Keratinocyte (primary cell): Measurements from ENCODE around the gene MBNL3. TPM values are rescaled to one million over a fixed set of nuclear protein-coding genes. Genes with fewer than 3 reads are reported as not detected.

Experiments
- DNase-seq: peaks from one replicate; pipeline ENCODE4 v3.0.0-alpha.2; 2011; ENCODE audit warnings: low read depth, missing footprints, low spot score
- FAIRE-seq: peaks from 2 replicates; lab custom pipeline; 2011; peaks lifted over from hg19 to GRCh38; lab: Jason Lieb, UNC
- H2AFZ ChIP-seq: 2 replicates; pipeline ENCODE4 v1.6.0; 2012; ENCODE audit warnings: low read length, control low read depth, inconsistent platforms; ENCODE audit not compliant: control insufficient read depth
- H3K27ac ChIP-seq: 2 replicates; pipeline ENCODE4 v1.5.1; 2011; ENCODE audit warnings: low read length; ENCODE audit not compliant: control insufficient read depth, insufficient read depth
- H3K27me3 ChIP-seq: 3 replicates; pipeline ENCODE4 v1.6.0; 2011; ENCODE audit warnings: low read length; ENCODE audit not compliant: control insufficient read depth, insufficient read depth; ENCODE audit errors: extremely low read depth
- H3K36me3 ChIP-seq, 2 experiments: 2 replicates in 1 of 2; 3 replicates in 1 of 2; pipeline ENCODE4 v1.5.1; 2011; ENCODE audit warnings: low read length in 2 of 2, mild to moderate bottlenecking in 1 of 2; ENCODE audit not compliant: control insufficient read depth in 2 of 2, insufficient read depth in 2 of 2; ENCODE audit errors: extremely low read depth in 1 of 2
- H3K4me1 ChIP-seq: 3 replicates; pipeline ENCODE4 v1.5.1; 2011; ENCODE audit warnings: low read length; ENCODE audit not compliant: control insufficient read depth, insufficient read depth; ENCODE audit errors: extremely low read depth
- H3K4me2 ChIP-seq: 3 replicates; pipeline ENCODE4 v1.6.0; 2011; ENCODE audit warnings: low read depth, low read length; ENCODE audit not compliant: control insufficient read depth, insufficient read depth; ENCODE audit errors: extremely low read depth
- H3K4me3 ChIP-seq, 3 experiments: fragments of 200-600 bp in 1 of 3; sonication (generic) in 1 of 3; 2 replicates in 2 of 3; 3 replicates in 1 of 3; pipeline ENCODE4 v1.5.1; 2011 to 2016; ENCODE audit warnings: low read length in 3 of 3, mild to moderate bottlenecking in 3 of 3, control low read depth in 2 of 3, inconsistent platforms in 1 of 3, low read depth in 1 of 3, mixed read lengths in 1 of 3, mixed run types in 1 of 3, moderate library complexity in 1 of 3; ENCODE audit not compliant: control insufficient read depth in 2 of 3, insufficient read depth in 2 of 3; ENCODE audit errors: extremely low read depth in 1 of 3
- H3K79me2 ChIP-seq: 2 replicates; pipeline ENCODE4 v1.6.0; 2012; ENCODE audit warnings: low read length; ENCODE audit not compliant: control insufficient read depth, insufficient read depth
- H3K9ac ChIP-seq: 3 replicates; pipeline ENCODE4 v1.6.0; 2011; ENCODE audit warnings: low read length; ENCODE audit not compliant: control insufficient read depth, insufficient read depth; ENCODE audit errors: extremely low read depth
- H3K9me1 ChIP-seq: 3 replicates; pipeline ENCODE4 v1.6.0; 2011; ENCODE audit warnings: low read length; ENCODE audit not compliant: control insufficient read depth, insufficient read depth; ENCODE audit errors: extremely low read depth
- H3K9me3 ChIP-seq: 2 replicates; pipeline ENCODE4 v1.5.1; 2012; ENCODE audit warnings: low read depth, low read length; ENCODE audit not compliant: control insufficient read depth
- H4K20me1 ChIP-seq: 3 replicates; pipeline ENCODE4 v1.6.0; 2011; ENCODE audit warnings: low read length; ENCODE audit not compliant: control insufficient read depth, insufficient read depth; ENCODE audit errors: extremely low read depth
- EZH2 ChIP-seq: IDR thresholded peaks from one replicate; pipeline ENCODE4 v1.6.1; 2012; ENCODE audit warnings: inconsistent platforms, mild to moderate bottlenecking, low read length, moderate library complexity
- dilution Hi-C: fragments of 300-500 bp; cut with MboI; formaldehyde crosslinking; loops from one replicate; pipeline ENCODE4 v1.7.0; 2020; ENCODE audit warnings: low sequenced_read_pairs; ENCODE audit not compliant: extremely low pct_ligation_motif_present
- polyA plus RNA-seq, 5 experiments: library from polyadenylated mRNA; depleted of rRNA in 3 of 5; stranded (reverse) in 3 of 5; stranded (forward) in 1 of 5; unstranded in 1 of 5; fragments of >200 nt; gene quantifications; 1 replicate in 1 of 5; 2 replicates in 3 of 5; 3 replicates in 1 of 5; pipeline versions ENCODE4 v1.2.1 to v1.2.3, GENCODE V29; 2011 to 2012; ENCODE audit warnings: missing spikeins in 2 of 5, low read depth in 1 of 5, low replicate concordance in 1 of 5
- TF ChIP-seq, protein P1 (sequence below), 3 experiments: IDR thresholded peaks in 1 of 3; conservative IDR thresholded peaks in 1 of 3; optimal IDR thresholded peaks in 1 of 3; 2 replicates in 2 of 3; 3 replicates in 1 of 3; pipeline versions ENCODE3 to v1.5.1; 2011; ENCODE audit warnings: low read length in 3 of 3, mild to moderate bottlenecking in 3 of 3, moderate library complexity in 2 of 3, control low read depth in 1 of 3, inconsistent platforms in 1 of 3; ENCODE audit not compliant: insufficient read depth in 2 of 3; ENCODE audit errors: extremely low read depth in 1 of 3

The MBNL3 gene
- polyA plus RNA-seq, 1 donor (not counting 4 experiments of a cell fraction or from before 2014, with no cell fraction given), result 6.9 TPM

DNA sequence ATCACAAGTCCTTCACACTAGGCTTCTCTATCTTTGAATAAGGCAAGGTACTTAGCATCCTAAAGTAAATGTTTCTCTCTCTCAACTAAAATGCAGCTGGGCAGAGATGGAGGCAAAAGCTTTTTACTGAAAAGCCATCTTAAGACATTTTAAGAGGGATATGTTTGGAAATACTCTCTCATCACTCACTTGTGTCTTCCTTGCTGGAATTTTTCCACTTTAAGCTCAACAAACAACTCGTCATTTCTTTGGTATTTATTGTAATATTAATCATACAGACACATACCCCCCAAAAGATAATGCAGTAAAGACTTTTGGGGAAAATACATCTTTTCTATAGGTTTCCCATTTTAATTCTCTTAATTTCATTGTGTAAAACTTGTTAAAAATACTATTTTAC, 16.4 kb downstream of the MBNL3 start:
- H3K9me1 ChIP-seq, result no peaks in the 10 kb centered on the region
- no peaks in the 10 kb centered on the region for H4K20me1 ChIP-seq
- FAIRE-seq, result no peak
- H3K4me3 ChIP-seq, result no peak overlapping the region
- dilution Hi-C loops, result no loop called here
- no peaks in the 10 kb centered on the region for H3K36me3 ChIP-seq
- no peaks in the 10 kb centered on the region for H3K27me3 ChIP-seq
- no peak overlapping the region for H3K4me2 ChIP-seq
- no peaks in the 10 kb centered on the region for H3K79me2 ChIP-seq
- TF ChIP-seq EZH2, result no peak
- TF ChIP-seq, protein P1, sequence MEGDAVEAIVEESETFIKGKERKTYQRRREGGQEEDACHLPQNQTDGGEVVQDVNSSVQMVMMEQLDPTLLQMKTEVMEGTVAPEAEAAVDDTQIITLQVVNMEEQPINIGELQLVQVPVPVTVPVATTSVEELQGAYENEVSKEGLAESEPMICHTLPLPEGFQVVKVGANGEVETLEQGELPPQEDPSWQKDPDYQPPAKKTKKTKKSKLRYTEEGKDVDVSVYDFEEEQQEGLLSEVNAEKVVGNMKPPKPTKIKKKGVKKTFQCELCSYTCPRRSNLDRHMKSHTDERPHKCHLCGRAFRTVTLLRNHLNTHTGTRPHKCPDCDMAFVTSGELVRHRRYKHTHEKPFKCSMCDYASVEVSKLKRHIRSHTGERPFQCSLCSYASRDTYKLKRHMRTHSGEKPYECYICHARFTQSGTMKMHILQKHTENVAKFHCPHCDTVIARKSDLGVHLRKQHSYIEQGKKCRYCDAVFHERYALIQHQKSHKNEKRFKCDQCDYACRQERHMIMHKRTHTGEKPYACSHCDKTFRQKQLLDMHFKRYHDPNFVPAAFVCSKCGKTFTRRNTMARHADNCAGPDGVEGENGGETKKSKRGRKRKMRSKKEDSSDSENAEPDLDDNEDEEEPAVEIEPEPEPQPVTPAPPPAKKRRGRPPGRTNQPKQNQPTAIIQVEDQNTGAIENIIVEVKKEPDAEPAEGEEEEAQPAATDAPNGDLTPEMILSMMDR (optimal IDR thresholded peaks at IDR 0.05 in 1 of 3, IDR thresholded peaks at IDR 0.05 in 1 of 3, conservative IDR thresholded peaks at IDR 0.05 in 1 of 3; ENCODE audit: extremely low read depth in 1 of 3, insufficient read depth in 2 of 3, low read length in 3 of 3), result no peak
- H2AFZ ChIP-seq, result no peak overlapping the region
- H3K4me1 ChIP-seq, result no peaks in the 10 kb centered on the region
- DNase-seq, result no peak
- no peak overlapping the region for H3K27ac ChIP-seq
- no peak overlapping the region for H3K9ac ChIP-seq
- H3K9me3 ChIP-seq, result no peaks in the 10 kb centered on the region

DNA sequence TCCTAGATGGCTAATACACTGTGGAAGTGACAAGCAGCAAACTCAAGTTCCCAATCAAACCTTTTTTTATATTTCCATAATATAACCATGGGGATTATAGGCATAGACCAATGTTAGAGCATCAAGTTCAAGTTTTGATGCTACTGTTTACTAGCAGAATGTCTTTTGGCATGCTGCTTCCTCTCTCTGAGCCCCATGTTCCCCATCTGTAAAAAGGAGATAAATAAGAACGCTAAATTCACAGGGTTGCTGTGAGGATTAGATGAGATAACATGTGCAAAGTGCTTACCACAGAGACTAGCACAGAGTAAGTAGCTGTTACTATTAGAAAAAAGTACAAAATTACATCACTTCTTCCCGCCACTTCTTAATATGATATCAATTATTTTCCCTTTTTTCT, 18.0 kb downstream of the MBNL3 start:
- H2AFZ ChIP-seq, result no peak overlapping the region
- no peak for FAIRE-seq
- TF ChIP-seq, protein P1 (optimal IDR thresholded peaks at IDR 0.05 in 1 of 3, IDR thresholded peaks at IDR 0.05 in 1 of 3, conservative IDR thresholded peaks at IDR 0.05 in 1 of 3; ENCODE audit: extremely low read depth in 1 of 3, insufficient read depth in 2 of 3, low read length in 3 of 3), result no peak
- H3K27ac ChIP-seq, result no peak overlapping the region
- no peak overlapping the region for H3K4me2 ChIP-seq
- no peak for DNase-seq
- dilution Hi-C loops, result no loop called here
- no peak overlapping the region for H3K9ac ChIP-seq
- H3K9me1 ChIP-seq, result no peaks in the 10 kb centered on the region
- H3K27me3 ChIP-seq, result no peaks in the 10 kb centered on the region
- no peaks in the 10 kb centered on the region for H3K36me3 ChIP-seq
- H3K79me2 ChIP-seq, result no peaks in the 10 kb centered on the region
- H3K4me3 ChIP-seq, result no peak overlapping the region
- no peaks in the 10 kb centered on the region for H4K20me1 ChIP-seq
- H3K4me1 ChIP-seq, result no peaks in the 10 kb centered on the region
- H3K9me3 ChIP-seq, result no peaks in the 10 kb centered on the region
